ENCODE measurements around the gene TTC5.
A peak's percentile ranks its signal among the peaks of the same experiment; 100 is the strongest.
"Not testable (repeated sequence)": the region's sequence is repeated elsewhere in the genome, so short reads cannot be mapped to it uniquely, and the experiment has no call there.

The TTC5 gene

GRCh38 chr14:20305265-20306078 lies at the start of gene TTC5:
Gene TTC5, minus strand, starts transcription at chr14:20305951. Its CDS starts 14 bp downstream, at chr14:20305937.
- DNase-seq (ENCODE audit: low read depth in 4 of 4, low spot score in 1 of 4) = peak; percentile 77 to 94 (median 85)

GRCh38 chr14:20350860-20351259 lies 45.1 kb upstream of the TTC5 start:
- no peak for DNase-seq (ENCODE audit: low read depth in 4 of 4, low spot score in 1 of 4)

GRCh38 chr14:20350282-20350681 lies 44.5 kb upstream of the TTC5 start:
- DNase-seq (ENCODE audit: low read depth in 4 of 4, low spot score in 1 of 4) = no peak

- no peak for DNase-seq (ENCODE audit: low read depth in 4 of 4, low spot score in 1 of 4)
These were observed 42.0 kb upstream of the TTC5 start for GRCh38 chr14:20347747-20348146.

GRCh38 chr14:20346713-20347112 lies 41.0 kb upstream of the TTC5 start:
- DNase-seq (ENCODE audit: low read depth in 4 of 4, low spot score in 1 of 4) = no peak

GRCh38 chr14:20345366-20345765 lies 39.6 kb upstream of the TTC5 start:
- DNase-seq (ENCODE audit: low read depth in 4 of 4, low spot score in 1 of 4) = no peak

- no peak for DNase-seq (ENCODE audit: low read depth in 4 of 4, low spot score in 1 of 4)
These were observed 38.1 kb upstream of the TTC5 start for GRCh38 chr14:20343862-20344220.

- DNase-seq (ENCODE audit: low read depth in 4 of 4, low spot score in 1 of 4) = peak; percentile 72 to 93 (median 86)
These were observed 37.5 kb upstream of the TTC5 start, which contains the start of gene PARP2 for GRCh38 chr14:20343092-20343861. Gene PARP2, plus strand, starts transcription at chr14:20343635. Its CDS starts 7 bp downstream, at chr14:20343642.

- no peak for DNase-seq (ENCODE audit: low read depth in 4 of 4, low spot score in 1 of 4)
These were observed 35.9 kb upstream of the TTC5 start for GRCh38 chr14:20341646-20342045.

GRCh38 chr14:20341032-20341431 lies 35.3 kb upstream of the TTC5 start:
- DNase-seq (ENCODE audit: low read depth in 4 of 4, low spot score in 1 of 4) = not testable (repeated sequence)

GRCh38 chr14:20334017-20334416 lies 28.3 kb upstream of the TTC5 start:
- no peak for DNase-seq (ENCODE audit: low read depth in 4 of 4, low spot score in 1 of 4)

- DNase-seq (ENCODE audit: low read depth in 4 of 4, low spot score in 1 of 4) = no peak
These were observed 27.7 kb upstream of the TTC5 start for GRCh38 chr14:20333494-20333841.

- DNase-seq (ENCODE audit: low read depth in 4 of 4, low spot score in 1 of 4) = peak in 3 of 4 experiments; percentile 8 to 33 (median 21)
These were observed 27.2 kb upstream of the TTC5 start, which contains the start of gene CCNB1IP1 for GRCh38 chr14:20332788-20333493. Gene CCNB1IP1, minus strand, starts transcription at chr14:20333279. Its CDS starts 16,756 bp downstream, at chr14:20316523.

- DNase-seq (ENCODE audit: low read depth in 4 of 4, low spot score in 1 of 4) = no peak
These were observed 26.7 kb upstream of the TTC5 start for GRCh38 chr14:20332431-20332787.

- no peak for DNase-seq (ENCODE audit: low read depth in 4 of 4, low spot score in 1 of 4)
These were observed 25.4 kb upstream of the TTC5 start for GRCh38 chr14:20331053-20331613.

GRCh38 chr14:20329355-20329754 lies 23.6 kb upstream of the TTC5 start:
- DNase-seq (ENCODE audit: low read depth in 4 of 4, low spot score in 1 of 4) = no peak

- no peak for DNase-seq (ENCODE audit: low read depth in 4 of 4, low spot score in 1 of 4)
These were observed 23.0 kb upstream of the TTC5 start for GRCh38 chr14:20328705-20329104.

GRCh38 chr14:20327005-20327869 lies 21.5 kb upstream of the TTC5 start:
- no peak for DNase-seq (ENCODE audit: low read depth in 4 of 4, low spot score in 1 of 4)

GRCh38 chr14:20317720-20318119 lies 12.0 kb upstream of the TTC5 start:
- no peak for DNase-seq (ENCODE audit: low read depth in 4 of 4, low spot score in 1 of 4)

- DNase-seq (ENCODE audit: low read depth in 4 of 4, low spot score in 1 of 4) = no peak
These were observed 8.3 kb upstream of the TTC5 start for GRCh38 chr14:20314026-20314425.
